ENCODE measurements around the gene SDC3.

DNA sequence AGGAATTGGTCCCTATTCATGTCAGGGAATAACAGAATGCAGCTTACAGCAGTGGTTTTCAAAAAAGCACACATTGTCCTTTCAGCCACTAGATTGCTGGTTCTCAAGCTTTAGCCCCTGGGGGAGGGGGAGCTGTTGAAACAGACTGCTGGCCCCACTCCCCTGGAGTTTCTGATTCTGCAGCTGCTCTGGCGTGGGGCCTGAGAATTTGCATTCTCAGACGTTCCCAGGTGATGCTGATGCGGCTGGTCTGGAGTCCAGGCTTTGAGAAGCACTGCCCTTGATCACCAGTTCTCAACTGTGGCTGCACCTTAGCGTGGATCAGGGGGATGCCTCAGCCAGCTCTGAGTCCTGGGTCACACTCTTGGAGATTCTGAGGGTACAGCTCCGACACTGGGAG is 88.3 kb downstream of the SDC3 start:
- TF ChIP-seq, protein P1, sequence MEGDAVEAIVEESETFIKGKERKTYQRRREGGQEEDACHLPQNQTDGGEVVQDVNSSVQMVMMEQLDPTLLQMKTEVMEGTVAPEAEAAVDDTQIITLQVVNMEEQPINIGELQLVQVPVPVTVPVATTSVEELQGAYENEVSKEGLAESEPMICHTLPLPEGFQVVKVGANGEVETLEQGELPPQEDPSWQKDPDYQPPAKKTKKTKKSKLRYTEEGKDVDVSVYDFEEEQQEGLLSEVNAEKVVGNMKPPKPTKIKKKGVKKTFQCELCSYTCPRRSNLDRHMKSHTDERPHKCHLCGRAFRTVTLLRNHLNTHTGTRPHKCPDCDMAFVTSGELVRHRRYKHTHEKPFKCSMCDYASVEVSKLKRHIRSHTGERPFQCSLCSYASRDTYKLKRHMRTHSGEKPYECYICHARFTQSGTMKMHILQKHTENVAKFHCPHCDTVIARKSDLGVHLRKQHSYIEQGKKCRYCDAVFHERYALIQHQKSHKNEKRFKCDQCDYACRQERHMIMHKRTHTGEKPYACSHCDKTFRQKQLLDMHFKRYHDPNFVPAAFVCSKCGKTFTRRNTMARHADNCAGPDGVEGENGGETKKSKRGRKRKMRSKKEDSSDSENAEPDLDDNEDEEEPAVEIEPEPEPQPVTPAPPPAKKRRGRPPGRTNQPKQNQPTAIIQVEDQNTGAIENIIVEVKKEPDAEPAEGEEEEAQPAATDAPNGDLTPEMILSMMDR (IDR thresholded peaks at IDR 0.05; ENCODE audit: insufficient read depth, low read length), result no peak
- TF ChIP-seq POLR2AphosphoS5 (IDR thresholded peaks at IDR 0.05; ENCODE audit: low read depth) (no peak), GABPA (IDR thresholded peaks at IDR 0.05; ENCODE audit: low read depth) (no peak), REST (IDR thresholded peaks at IDR 0.05; ENCODE audit: insufficient replicate concordance, low read depth) (no peak)

All from HL-60 (cell line).